WI38 (cell line): ENCODE results near the gene RHEB.

Experiments
- H3K4me3 ChIP-seq: 2 replicates; pipeline ENCODE4 v1.5.1; 2011; ENCODE audit warnings: low read depth, mild to moderate bottlenecking, control low read depth, low read length
- TF ChIP-seq, protein P1 (sequence below): IDR thresholded peaks from 2 replicates; pipeline ENCODE4 v1.5.1; 2012; ENCODE audit warnings: low read depth, mild to moderate bottlenecking, control low read depth, low read length

RHEB gene

GRCh38 chr7:151424799-151425198, 94.9 kb downstream of the RHEB start:
- TF ChIP-seq, protein P1, sequence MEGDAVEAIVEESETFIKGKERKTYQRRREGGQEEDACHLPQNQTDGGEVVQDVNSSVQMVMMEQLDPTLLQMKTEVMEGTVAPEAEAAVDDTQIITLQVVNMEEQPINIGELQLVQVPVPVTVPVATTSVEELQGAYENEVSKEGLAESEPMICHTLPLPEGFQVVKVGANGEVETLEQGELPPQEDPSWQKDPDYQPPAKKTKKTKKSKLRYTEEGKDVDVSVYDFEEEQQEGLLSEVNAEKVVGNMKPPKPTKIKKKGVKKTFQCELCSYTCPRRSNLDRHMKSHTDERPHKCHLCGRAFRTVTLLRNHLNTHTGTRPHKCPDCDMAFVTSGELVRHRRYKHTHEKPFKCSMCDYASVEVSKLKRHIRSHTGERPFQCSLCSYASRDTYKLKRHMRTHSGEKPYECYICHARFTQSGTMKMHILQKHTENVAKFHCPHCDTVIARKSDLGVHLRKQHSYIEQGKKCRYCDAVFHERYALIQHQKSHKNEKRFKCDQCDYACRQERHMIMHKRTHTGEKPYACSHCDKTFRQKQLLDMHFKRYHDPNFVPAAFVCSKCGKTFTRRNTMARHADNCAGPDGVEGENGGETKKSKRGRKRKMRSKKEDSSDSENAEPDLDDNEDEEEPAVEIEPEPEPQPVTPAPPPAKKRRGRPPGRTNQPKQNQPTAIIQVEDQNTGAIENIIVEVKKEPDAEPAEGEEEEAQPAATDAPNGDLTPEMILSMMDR, result no peak
- no peak overlapping the region for H3K4me3 ChIP-seq

- TF ChIP-seq, protein P1, result no peak
Measured at GRCh38 chr7:151423936-151424335, 95.8 kb downstream of the RHEB start.

DNA sequence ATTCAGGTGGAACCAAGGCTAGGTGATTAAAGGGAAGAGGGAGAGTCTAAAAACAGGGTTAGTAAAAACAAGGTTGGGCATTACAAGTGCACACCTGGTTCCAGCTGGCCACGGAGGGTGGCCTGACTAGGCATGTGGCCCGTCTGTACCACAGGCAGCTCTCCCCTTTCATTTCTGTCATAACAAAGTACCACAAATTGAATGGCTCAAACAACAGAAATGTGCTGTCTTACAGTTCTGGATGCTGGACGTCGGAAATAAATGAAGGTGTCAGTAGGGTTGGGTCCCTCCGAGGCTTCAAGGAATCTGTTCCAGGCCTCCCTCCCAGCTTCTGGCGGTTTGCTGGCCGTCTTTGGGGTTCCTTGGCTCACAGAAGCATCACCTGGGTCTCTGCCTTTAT, 96.5 kb downstream of the RHEB start:
- TF ChIP-seq, protein P1, result no peak
- no peak overlapping the region for H3K4me3 ChIP-seq

More at GRCh38 chr7:151423936-151424335, 95.8 kb downstream of the RHEB start:
- H3K4me3 ChIP-seq, result no peak overlapping the region

DNA sequence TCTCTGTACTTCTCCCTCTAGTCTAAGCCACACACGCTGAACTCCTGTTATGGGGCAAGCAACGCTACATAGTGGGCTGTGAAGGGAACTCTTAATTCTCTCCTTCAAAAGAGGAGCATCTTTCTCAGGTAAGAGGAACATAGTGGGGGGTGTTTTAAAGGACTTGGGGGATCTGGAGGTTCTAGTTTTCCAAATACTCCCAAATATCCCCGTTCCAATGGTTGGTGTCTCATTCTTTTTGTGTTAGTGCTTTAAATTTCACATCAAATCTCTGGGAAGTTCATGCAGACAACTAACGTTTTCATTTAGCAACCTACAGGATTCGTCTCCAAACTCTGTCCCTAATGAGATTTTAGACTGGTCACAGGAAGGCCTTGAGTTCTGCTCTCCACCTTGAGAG, 97.5 kb downstream of the RHEB start:
- TF ChIP-seq, protein P1, result no peak
- no peak overlapping the region for H3K4me3 ChIP-seq

DNA sequence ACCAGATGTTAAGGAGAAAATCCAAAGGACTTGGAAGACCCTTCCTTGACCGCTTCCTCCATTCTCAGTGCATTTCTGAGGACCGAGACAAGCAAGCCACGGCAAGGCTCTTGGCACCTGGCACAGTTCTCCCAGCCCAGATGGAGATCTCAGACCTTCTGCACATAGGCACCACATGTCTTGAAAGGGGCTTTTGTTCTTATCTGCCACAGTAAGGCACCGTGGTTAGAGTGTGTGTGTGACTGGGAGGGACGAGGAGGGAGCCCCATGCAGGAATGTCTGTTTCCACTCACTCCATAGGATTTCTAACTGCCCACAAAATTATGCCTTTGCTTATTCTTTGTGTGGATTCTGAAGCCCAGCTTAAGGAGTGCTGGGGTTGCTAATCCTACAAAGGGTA, 99.6 kb downstream of the RHEB start:
- TF ChIP-seq, protein P1, result no peak

DNA sequence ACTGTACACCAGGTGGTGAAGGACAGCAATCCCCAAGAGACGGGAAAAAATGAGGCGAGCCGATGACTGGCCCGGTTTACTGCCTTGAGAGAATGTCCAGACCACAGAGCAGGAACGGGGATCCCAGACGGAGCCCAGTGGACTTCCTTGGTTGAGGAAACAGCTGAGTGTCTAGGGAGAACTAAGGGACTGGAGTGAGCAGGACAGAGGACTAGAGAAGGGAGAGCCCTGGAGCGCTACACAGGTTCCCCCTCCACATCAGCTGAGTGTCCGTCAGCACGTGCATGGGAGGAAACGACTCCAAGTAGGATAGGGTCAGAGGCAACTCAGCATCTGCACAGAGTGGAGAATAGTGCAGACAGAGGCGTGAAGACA, 102.8 kb downstream of the RHEB start:
- no peak overlapping the region for H3K4me3 ChIP-seq
- TF ChIP-seq, protein P1, result no peak

More for the DNA sequence above, 99.6 kb downstream of the RHEB start:
- no peak overlapping the region for H3K4me3 ChIP-seq

DNA sequence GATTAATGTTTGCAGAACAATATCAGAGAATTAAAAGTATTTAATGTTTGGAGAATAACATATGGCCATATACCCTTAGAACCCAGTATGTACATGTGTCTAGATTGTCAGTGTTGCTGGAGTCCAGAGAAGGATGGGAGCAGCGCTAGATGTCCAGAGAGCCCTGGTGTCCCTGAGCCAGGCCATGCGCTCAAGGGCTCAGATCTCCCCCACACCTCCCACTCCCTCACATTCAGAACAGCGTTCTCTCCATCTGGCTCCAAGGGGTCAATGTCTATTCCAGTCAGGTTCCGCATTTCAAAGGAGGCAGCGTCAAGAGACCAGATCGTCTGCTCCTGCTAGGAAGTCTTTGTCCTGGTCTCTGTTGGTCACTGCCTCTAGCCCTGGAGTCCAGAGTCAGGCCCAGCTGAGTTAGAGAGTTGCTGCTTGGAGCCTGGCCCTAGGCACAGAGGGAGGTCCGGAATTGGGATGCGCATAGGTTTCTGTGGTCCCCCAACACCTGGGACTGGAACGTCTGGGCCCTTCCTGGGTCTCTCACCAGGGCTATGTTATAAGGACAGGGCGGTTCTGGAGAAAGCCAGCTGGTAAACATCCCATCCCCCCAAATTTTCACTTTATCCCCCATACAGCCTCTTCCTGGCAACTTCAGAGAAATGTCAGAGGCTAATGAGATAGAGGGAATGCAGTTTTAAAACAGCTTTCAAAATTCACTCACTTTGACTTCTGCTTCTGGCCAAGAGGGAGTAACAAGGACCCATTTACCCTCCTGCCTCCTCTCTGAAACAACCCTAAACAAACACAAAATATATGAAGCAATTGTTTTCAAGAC, 103.4 kb downstream of the RHEB start:
- TF ChIP-seq, protein P1, result no peak
- H3K4me3 ChIP-seq, result no peak overlapping the region
